ENCODE measurements around the gene CLGN.

- TF ChIP-seq EZH2phosphoT487 (IDR thresholded peaks at IDR 0.05) (no peak), CTCF (IDR thresholded peaks at IDR 0.05) (no peak)
These were observed 73.7 kb downstream of the CLGN start for GRCh38 chr4:140353786-140354185.
